Kidney tubule cell (primary cell): ENCODE data around the gene KRTAP4-9.
"Not testable (repeated sequence)": the region's sequence is repeated elsewhere in the genome, so short reads cannot be mapped to it uniquely, and the experiment has no call there.

ENCODE experiments used
- DNase-seq: peaks from one replicate; pipeline ENCODE4 v3.0.0-alpha.2; 2018; ENCODE audit warnings: low spot score

The KRTAP4-9 gene

DNA sequence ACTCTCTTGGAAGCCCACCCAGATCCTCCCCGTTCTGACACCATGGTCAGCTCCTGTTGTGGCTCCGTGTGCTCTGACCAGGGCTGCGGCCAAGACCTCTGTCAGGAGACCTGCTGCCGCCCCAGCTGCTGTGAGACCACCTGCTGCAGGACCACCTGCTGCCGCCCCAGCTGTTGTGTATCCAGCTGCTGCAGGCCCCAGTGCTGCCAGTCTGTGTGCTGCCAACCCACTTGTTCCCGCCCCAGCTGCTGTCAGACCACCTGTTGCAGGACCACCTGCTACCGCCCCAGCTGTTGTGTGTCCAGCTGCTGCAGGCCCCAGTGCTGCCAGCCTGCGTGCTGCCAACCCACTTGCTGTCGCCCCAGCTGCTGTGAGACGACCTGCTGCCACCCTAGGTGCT is at the start of gene KRTAP4-9:
Gene KRTAP4-9 (plus strand): TSS at position 43 of the 400 bp plus-strand sequence. CDS start 0 bp downstream, at position 43.
- not testable (repeated sequence) for DNase-seq

DNA sequence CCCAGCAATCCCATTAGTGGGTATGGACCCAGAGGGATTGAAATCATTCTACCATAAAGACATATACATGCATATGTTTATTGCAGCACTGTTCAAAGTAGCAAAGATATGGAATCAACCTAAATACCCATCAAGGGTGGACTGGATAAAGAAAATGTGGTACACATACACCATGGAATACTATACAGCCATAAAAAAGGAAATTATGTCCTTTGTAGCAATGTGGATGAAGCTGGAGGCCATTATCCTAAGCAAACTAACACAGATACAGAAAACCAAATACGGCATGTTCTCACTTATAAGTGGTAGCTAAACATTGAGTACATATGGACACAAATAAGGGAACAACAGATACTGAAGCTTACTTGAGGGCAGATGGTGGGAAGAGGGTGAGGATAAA is 47.6 kb upstream of the KRTAP4-9 start:
- no peak for DNase-seq

DNA sequence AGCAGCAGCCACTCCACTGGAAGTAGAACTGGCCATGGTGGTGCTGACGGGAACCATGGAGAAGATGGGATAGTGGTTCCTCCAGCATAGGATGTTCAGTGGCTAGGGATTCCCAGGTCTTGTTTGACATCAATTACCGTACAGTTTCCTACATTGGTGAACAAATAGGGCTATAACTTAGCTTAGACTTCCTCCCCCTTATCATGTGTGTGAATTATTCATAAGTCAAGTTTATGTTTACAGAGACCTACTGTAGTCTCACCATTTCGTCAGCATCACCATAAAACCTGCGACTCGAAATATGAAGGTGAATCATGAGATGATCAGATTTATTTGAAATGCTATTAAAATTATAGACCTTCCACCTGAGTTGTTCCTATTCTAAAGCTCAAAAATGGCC is 46.4 kb upstream of the KRTAP4-9 start:
- DNase-seq = peak; percentile 79

DNA sequence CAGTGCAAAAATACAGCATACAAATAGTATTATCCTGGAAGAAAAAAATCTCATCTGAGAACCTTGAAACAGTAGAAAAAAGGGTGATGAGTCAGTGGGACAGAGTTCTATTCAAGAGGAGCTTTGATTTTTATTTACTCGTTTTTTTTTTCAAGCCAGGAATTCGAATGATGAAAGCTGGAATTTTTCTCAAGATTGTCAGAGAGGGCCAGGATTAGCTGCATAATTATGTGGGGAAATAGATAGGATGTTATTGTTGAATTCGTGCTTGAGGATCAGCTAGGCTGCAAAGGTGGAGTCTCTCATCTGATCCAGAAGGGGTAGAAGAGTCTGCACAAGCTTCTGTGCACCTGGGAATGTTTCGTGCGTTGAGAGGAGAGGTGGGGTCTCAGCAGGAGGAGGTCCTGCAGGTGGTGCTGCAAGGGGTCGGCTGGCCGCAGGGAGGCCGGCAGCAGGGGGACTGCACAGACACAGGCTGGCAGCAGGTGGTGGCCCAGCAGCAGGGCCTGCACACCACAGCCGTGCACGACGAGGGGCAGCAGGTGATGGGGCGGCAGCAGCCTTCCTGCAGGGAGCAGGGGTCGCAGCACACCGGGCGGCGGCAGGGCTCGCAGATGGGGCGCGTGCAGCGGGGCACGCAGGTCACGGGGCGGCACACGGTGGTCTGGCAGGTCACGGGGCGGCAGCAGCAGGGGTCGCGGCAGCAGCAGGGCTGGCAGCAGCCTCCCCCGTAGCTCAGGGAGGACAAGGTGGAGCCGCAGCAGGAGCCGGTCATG is 45.7 kb upstream of the KRTAP4-9 start:
- peak; percentile 85 for DNase-seq

DNA sequence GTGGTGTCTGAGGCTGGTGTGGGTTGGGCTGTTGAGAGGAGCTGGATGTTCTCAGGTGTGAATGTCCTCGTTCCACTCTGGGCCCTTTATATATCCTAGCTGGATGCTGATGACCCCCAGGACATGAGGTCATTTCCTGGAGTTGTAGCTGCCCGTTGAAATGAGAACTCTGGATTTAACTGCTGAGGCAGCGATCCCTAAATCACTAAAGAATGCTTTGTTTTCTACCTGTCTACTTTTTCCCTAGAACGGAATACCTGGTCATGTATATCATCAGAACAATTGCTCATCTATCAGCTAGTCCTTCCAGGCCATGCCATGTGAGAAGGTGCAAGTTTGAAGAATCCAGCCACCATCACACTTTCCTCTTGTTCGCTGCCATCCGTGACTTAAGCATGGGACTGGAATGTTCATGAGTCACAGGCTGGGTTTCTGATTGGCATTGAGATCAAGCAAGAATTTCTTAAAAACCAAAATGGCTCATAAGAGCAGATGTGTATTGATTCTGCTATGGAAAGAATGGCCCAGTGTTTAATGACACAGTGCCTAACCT is 45.1 kb upstream of the KRTAP4-9 start, which contains the start of gene KRTAP2-3:
Gene KRTAP2-3 (minus strand): TSS at position 63 of the 553 bp plus-strand sequence. CDS start 64 bp downstream, outside the sequence.
- DNase-seq = peak; percentile 100

DNA sequence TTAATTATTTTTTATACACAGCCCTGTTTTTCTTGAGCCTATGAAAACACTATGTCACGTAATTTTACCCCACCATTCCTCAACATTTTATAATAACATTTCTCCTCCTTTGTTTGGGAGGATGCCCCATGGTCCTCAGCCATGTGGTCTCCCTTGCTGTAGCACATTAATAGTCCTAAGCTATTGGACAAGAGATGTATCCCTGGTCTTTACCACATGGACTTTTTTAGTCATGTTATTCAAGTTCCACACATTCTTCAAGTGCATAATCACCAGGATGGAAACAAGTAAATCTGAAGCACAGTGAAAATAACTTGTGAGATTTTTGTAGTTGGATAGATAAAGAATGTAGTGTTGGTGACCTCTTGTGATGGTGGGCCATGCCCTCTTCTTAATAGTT is 43.2 kb upstream of the KRTAP4-9 start:
- DNase-seq = peak; percentile 97

DNA sequence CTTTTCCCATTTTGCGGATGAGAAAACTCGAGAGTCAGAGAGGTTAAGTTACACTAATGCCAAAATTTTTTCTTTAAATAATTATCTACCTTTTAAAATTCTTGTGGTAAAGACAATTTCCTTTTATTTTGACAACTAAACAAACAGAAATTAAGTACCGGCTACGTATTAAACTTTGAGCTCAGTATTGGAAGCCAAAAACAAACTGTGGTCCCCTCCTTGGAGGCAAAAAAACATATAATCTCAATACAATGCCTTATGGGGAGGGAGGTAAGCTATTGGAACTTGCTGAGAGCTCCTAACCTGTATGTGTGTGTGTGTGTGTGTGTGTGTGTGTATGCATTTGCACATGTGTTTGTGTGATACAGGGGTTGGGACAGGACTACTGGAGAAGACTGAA is 41.7 kb upstream of the KRTAP4-9 start:
- DNase-seq = no peak

DNA sequence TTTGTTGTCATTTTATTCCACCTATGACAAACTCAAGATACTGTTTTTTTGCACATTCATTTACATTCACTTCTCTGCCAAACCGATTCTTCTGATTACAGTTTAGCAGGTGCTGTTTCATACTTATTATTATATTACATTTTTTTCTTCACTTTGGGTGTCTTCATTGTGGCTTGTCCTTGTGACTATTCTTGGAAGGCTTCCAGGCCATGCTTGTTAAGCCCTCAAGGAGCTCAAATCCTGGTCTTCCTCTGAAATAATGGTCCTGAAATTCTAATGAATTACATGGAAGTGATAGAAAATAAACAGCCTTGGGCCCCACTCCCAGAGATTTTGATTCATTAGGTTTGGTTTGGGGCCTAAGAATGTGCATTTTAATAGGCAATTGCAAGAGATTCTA is 40.9 kb upstream of the KRTAP4-9 start:
- no peak for DNase-seq

DNA sequence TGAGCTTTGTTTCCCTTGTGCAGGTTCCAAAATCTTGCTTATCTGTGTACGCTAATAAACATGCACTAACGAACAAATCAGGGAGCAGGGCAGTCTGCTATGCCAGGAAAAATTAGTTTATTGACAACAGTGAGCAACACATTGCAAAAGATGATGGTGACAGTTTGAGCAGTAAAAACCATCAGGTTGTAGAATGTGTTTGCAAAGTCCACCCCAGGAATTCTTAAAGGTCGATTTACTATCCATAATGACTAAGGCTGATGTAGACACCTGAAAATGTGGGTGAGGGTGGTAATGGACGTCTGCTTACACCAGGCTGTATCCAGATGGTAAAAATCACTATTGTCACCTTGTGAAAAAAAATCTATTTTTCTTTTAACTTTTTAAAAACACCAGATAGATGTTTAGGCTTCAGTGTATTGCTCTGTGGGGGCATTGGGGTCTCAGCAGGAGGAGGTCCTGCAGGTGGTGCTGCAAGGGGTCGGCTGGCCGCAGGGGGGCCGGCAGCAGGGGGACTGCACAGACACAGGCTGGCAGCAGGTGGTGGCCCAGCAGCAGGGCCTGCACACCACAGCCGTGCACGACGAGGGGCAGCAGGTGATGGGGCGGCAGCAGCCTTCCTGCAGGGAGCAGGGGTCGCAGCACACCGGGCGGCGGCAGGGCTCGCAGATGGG is 40.0 kb upstream of the KRTAP4-9 start:
- peak; percentile 56 for DNase-seq

DNA sequence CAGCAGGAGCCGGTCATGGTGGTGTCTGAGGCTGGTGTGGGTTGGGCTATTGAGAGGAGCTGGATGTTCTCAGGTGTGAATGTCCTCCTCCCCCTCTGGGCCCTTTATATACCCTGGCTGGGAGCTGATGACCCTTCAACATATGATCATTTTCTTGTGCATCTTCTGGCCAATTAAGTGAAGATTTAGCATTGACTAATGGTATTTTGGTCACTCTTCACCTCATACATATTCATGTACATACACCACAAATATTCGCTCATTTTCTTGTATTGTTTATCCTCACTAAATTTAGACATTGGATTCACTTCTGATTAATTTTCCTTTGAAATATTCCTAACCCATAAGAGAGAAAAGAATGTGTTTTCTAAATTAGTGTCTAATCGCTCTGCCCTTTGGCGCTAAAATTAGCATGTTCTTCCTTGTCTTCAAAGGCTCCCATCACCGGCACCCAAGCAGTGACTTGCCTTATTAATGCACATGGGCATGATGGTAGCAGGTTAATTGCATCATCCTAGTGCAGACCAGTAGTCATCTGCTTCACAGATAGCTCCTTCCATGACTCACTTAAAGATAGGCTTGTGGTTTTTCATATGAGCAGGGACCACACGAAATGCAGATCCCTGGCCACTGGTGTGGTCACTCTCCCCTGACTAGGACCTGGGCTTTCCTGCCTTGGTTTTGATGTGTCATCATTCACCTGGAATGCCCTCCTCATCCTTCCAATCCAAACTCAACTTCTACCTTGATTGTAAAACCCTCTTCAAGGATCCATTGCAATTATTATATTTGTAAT is 39.2 kb upstream of the KRTAP4-9 start, which contains the start of gene KRTAP2-4:
Gene KRTAP2-4 (minus strand): TSS at position 51 of the 796 bp plus-strand sequence. CDS start 34 bp downstream, at position 17.
- DNase-seq = peak; percentile 99

DNA sequence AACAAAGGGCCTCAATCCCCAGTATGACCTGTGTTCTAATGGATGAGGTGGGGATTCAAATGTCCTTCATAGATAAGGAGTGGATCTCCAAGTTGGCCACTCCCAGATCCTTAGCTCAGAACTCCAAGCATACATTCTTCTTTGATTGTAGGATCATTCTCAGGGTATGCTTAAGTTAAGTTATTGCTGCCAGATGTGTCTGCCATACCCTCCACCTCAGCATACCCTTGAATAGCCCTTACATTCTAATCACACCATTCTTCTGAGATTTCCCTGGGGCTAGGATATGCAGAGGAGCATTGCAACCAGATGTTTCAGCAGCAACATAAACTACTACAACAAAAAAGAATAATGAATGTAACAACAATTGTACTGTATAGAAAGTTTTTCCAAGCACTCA is 37.9 kb upstream of the KRTAP4-9 start:
- DNase-seq = no peak

DNA sequence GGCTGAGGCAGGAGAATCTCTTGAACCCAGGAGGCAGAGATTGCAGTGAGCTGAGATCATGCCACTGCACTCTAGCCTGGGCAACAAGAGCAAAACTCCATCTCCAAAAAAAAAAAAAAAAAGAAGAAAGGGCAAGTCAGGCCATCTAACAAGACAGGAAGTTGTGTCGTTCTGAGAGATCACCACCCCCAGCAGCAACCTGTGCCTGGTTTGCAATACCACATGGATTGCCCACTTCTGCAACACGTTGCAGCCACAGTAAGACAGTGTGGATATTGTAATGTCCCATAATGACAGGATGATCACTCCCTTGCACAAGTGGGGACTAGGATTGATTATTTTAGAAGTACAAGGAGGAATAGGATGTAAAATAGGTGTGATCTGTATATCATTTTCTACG is 36.2 kb upstream of the KRTAP4-9 start:
- DNase-seq = no peak

DNA sequence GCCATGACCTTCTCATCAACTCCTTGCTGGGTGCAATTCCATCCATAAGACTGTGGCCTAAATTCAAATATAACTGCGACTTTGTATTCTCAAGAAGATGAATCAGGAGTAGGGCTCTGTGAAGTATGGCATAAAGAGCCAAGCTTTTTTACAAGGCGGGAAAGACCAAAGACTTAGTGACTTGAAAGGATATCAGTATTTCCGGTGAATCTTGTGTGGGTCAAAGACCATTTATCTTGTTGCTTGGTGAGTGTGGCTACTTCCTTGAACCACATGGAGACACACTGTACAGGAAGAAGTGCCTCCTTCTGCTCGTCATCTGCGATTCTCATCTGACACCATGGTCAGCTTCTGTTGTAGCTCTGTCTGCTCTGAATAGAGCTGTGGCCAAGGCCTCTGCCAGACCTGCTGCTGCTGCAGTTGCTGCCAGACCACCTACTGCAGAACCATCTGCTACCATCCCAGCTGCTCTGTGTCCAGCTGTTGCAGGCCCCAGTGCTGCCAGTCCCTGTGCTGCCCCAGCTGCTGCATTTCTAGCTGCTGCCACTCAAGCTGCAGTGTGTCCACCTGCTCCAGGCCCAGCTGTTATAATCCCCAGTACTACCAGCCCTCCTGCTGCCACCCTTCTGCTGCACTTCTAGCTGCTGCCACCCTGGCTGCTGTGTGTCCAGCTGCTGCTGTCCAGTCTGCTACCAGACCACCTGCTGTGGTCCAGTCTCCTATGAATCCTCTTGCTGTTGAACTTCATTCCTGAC is 33.4 kb upstream of the KRTAP4-9 start:
- no peak for DNase-seq

DNA sequence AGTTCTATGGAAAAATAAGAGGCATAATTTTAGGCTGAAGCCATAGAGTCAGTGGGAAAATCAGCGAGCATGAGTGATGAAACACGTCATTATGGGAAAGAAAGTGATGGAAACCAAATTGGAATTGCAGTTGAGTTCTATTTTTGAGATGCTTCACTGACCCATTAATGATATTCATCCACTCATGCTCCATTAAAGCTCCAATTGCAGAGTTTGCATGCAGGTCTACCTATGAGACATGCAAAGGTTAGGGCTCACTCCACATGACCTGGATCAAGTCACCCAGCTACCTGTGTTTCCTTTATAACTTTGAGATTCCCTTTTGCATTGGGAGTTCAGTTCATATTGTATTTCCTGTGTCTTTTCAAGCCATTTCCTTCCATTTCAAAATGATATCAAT is 31.5 kb upstream of the KRTAP4-9 start:
- DNase-seq = peak; percentile 51

DNA sequence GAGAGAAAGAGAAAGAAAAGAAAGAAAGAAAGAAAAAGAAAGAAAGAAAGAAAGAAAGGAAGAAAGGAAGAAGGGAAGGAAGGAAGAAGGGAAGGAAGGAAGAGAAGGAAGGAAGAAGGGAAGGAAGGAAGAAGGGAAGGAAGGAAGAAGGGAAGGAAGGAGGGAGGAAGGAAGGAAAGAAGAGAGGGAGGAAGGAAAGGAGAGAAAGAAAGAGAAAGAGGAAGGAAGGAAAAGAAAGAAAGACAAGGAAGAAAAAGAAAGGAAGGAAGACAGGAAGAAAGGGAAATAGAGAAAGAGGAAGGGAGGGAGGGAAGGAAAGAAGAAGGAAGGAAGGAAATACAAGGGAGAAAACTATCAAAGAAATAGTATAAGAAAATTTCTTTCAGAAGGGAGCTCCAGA is 28.4 kb upstream of the KRTAP4-9 start:
- no peak for DNase-seq

DNA sequence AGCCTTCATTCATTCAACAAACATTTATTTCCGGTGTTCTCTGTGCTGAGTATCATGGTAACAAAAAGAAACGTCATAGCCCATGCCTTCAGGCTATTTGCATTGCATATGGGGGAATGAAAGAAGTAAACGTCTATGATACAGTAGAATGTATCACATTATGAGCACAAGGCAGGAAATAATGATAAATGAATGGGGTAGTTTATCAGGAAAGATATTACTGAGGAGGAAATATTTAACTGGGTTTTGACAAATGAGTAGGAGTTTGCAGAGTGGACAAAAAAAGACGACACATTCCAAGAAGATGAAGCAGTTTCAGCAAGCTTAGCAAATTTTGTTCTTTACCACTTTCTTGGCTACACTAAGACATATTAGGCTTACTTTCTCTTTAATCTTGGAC is 22.6 kb upstream of the KRTAP4-9 start:
- peak; percentile 47 for DNase-seq

DNA sequence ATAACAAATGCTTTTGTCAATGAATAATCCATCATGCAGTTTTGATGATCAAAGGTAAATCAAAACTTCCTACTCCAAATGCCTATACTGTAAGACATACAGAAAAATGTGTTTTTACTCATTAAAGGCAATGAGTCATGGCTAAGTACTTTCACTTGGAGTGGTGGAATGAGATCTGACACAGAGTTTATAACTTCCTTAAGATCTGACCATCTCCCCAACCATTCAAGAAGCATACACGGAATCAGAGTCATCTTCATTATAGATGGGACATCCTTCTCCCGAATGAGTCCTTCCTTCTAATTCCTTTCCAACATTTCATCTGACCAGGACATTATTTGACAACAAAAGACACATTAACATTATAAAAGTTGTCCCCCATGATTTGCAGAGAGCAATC is 21.8 kb upstream of the KRTAP4-9 start:
- DNase-seq = peak; percentile 81

DNA sequence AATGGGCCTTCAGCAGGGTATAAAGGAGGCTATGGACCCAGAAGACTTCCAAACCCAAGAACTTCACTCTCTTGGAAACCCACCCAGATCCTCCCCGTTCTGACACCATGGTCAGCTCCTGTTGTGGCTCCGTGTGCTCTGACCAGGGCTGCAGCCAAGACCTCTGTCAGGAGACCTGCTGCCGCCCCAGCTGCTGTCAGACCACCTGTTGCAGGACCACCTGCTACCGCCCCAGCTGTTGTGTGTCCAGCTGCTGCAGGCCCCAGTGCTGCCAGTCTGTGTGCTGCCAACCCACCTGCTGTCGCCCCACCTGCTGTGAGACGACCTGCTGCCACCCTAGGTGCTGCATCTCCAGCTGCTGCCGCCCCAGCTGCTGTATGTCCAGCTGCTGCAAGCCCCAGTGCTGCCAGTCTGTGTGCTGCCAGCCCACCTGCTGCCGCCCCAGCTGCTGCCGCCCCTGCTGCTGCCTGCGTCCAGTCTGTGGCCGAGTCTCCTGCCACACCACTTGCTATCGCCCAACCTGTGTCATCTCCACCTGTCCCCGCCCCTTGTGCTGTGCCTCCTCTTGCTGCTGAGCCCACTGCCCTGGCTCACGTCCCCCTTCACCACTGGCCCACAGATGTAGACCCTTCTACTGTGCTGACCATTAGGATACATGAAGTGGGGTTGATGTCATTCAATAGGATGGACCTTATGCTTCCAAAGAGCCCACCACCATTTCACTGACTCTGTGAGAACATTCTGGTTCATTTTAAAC is 20.9 kb upstream of the KRTAP4-9 start, which contains the start of gene KRTAP4-7:
Gene KRTAP4-7 (plus strand): TSS at position 51 of the 757 bp plus-strand sequence. CDS start 57 bp downstream, at position 108.
- DNase-seq = not testable (repeated sequence)

DNA sequence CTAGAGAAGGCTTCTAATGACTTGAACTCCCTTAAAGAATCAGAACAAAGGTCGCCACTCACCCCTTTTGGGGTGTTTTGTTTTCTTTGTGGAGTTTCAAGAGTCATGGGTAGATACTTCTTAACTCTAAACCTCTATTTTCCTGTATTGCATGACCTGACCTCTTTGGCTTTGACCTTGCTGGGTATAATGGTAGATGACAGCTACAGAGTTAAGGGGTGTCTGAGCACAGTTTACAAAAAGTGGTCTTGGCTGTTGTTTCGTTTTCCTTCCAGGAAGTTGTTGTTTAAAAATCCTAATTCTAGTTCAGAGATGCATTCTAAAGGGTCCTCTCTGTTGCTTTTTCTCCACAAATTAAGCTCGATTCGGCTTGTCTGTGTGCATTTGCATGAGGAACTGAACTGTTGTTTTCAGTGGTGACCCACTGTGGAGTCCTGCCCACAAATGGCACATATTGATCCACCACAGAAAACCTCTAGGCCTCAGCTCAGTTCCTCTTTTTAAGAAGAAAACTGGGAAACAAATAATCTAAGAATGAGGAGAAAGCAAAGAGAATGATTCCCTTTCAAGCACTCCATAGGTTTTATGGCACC is 16.3 kb upstream of the KRTAP4-9 start:
- DNase-seq = not testable (repeated sequence)

DNA sequence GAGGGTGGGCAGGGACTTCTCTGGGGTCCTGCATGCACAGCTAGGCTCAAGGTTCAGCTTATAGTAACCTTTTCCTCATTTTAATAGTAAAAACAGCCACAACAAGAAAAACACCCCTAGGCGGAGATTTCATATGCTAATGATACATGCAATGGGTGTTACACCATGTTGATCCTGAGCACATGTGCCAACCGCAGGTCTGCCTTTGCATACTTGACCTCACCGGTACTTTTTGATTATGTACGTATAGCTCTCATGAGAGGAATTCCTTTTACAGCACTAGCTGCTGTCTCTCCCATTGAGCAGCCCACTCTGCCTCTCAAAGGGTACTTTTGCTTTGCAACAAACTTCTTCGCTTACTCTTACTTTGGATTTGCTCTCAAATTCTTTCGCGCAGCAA is 9.1 kb upstream of the KRTAP4-9 start:
- no peak for DNase-seq
